Breast epithelium (tissue), 4 donors: ENCODE data around the gene TNFAIP8L3. TPM values are rescaled to one million over a fixed set of nuclear protein-coding genes. Genes with fewer than 3 reads are reported as not detected.

Experiments used
- DNase-seq, 2 donors: peaks; one replicate each; pipeline ENCODE4 v3.0.0-alpha.2; 2019; ENCODE audit warnings: low spot score in 2 of 2
- H3K27ac ChIP-seq, 2 donors: fragments of 200-600 bp; sonication (generic) in 1 of 2; one replicate each; pipeline ENCODE4 v1.5.1; 2016 to 2019; ENCODE audit warnings: mild to moderate bottlenecking in 1 of 2
- H3K27me3 ChIP-seq, 2 donors: fragments of 200-600 bp; sonication (generic) in 1 of 2; one replicate each; pipeline versions ENCODE4 v1.5.1 to v1.6.0; 2017 to 2019; ENCODE audit warnings: control low read depth in 1 of 2, mild to moderate bottlenecking in 1 of 2
- H3K36me3 ChIP-seq: fragments of 200-600 bp; one replicate; pipeline ENCODE4 v1.5.1; 2019
- H3K4me1 ChIP-seq, 2 donors: fragments of 200-600 bp; sonication (generic); one replicate each; pipeline ENCODE4 v1.5.1; 2016 to 2019; ENCODE audit warnings: control low read depth in 1 of 2
- H3K4me3 ChIP-seq, 3 donors: fragments of 200-600 bp; sonication (generic); 1 replicate in 2 of 3; 2 replicates in 1 of 3; pipeline ENCODE4 v1.5.1; 2016 to 2019; ENCODE audit warnings: mild to moderate bottlenecking in 3 of 3, moderate library complexity in 2 of 3
- H3K9me3 ChIP-seq, 2 donors: fragments of 200-600 bp; sonication (generic) in 1 of 2; one replicate each; pipeline ENCODE4 v1.5.1; 2016 to 2019; ENCODE audit warnings: control low read depth in 1 of 2
- POLR2A ChIP-seq: fragments of 450-650 bp; IDR thresholded peaks from one replicate; pipeline ENCODE4 v1.6.1; 2016; ENCODE audit warnings: antibody characterized with exemption, mild to moderate bottlenecking, moderate library complexity
- POLR2AphosphoS5 ChIP-seq, 3 donors: sonication (generic); formaldehyde crosslinking; IDR thresholded peaks; one replicate each; pipeline ENCODE4 v1.6.1; 2017; ENCODE audit warnings: antibody characterized with exemption in 3 of 3
- intact Hi-C: fragments of 100-400 bp; cut with DNase I; formaldehyde crosslinking; loops from one replicate; pipeline ENCODE4 v1.15.1; 2023; ENCODE audit warnings: low total_unique reads
- total RNA-seq, 3 donors: library from RNA; depleted of rRNA; stranded (reverse); fragments of >200 nt; gene quantifications; one replicate each; pipeline ENCODE4 v1.1.0, GENCODE V29; 2016
- TF ChIP-seq, protein P1 (sequence below), 3 donors: fragments of 450-650 bp; IDR thresholded peaks; one replicate each; pipeline ENCODE4 v1.5.1; 2016 to 2017; ENCODE audit warnings: antibody characterized with exemption in 3 of 3, mild to moderate bottlenecking in 3 of 3, moderate library complexity in 3 of 3

TNFAIP8L3 gene
- total RNA-seq, 3 donors from 2014 or later, result 2.5 to 4.3 (median 4.0) TPM

- Histone ChIP-seq H3K27ac (no peak overlapping the region), H3K9me3 (no peaks in the 10 kb centered on the region), H3K4me1 (no peaks in the 10 kb centered on the region), H3K27me3 (no peaks in the 10 kb centered on the region), H3K4me3 (no peak overlapping the region), H3K36me3 (no peaks in the 10 kb centered on the region)
- TF ChIP-seq, protein P1, sequence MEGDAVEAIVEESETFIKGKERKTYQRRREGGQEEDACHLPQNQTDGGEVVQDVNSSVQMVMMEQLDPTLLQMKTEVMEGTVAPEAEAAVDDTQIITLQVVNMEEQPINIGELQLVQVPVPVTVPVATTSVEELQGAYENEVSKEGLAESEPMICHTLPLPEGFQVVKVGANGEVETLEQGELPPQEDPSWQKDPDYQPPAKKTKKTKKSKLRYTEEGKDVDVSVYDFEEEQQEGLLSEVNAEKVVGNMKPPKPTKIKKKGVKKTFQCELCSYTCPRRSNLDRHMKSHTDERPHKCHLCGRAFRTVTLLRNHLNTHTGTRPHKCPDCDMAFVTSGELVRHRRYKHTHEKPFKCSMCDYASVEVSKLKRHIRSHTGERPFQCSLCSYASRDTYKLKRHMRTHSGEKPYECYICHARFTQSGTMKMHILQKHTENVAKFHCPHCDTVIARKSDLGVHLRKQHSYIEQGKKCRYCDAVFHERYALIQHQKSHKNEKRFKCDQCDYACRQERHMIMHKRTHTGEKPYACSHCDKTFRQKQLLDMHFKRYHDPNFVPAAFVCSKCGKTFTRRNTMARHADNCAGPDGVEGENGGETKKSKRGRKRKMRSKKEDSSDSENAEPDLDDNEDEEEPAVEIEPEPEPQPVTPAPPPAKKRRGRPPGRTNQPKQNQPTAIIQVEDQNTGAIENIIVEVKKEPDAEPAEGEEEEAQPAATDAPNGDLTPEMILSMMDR (IDR thresholded peaks at IDR 0.05), result no peak
- TF ChIP-seq POLR2A (no peak), POLR2AphosphoS5 (IDR thresholded peaks at IDR 0.05) (no peak)
- DNase-seq, result no peak
- intact Hi-C loops, result no loop called here
Measured at GRCh38 chr15:51065261-51065660, 29.4 kb downstream of the TNFAIP8L3 start.

- TF ChIP-seq, protein P1 (IDR thresholded peaks at IDR 0.05), result no peak
- TF ChIP-seq POLR2A (no peak), POLR2AphosphoS5 (IDR thresholded peaks at IDR 0.05) (no peak)
- H3K4me3 ChIP-seq, result no peak overlapping the region
- intact Hi-C loops, result no loop called here
- H3K27ac ChIP-seq, result no peak overlapping the region
- H3K27me3 ChIP-seq, result no peaks in the 10 kb centered on the region
- H3K4me1 ChIP-seq, result no peaks in the 10 kb centered on the region
- DNase-seq, result no peak
- no peaks in the 10 kb centered on the region for H3K9me3 ChIP-seq
- H3K36me3 ChIP-seq, result no peaks in the 10 kb centered on the region
Measured at GRCh38 chr15:51062736-51063135, 32.0 kb downstream of the TNFAIP8L3 start.

DNA sequence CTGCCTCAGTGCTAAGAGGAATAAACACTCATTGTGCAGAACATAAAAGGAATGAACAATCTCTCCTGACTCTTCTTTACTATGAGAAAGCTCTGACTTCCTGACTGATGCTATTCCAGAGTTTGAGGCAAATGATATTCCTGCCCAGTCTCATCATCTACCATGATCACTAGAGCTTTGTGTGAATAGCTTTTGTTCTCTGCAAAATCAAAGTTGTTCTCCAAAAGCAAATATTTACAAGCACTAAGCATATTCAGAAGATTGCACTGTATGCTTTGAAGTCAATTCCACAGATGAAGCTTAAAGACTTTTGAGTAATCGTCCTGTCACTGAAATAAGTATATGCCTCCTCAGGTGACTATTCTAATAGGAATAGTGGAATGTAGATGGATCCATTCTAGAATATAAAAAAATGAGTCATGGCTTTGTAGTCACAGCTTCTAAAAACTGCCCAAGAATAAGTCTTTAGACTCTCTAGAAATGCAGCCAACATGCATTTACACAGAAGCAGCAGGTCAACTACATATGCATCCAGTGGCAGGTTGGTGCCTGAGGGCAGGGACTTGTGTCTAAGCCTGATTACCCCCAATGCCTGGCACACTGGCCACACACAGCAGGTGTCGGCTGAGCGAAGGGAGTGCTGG lies 34.6 kb downstream of the TNFAIP8L3 start:
- no peaks in the 10 kb centered on the region for H3K27me3 ChIP-seq
- intact Hi-C loops, result no loop called here
- no peaks in the 10 kb centered on the region for H3K9me3 ChIP-seq
- H3K36me3 ChIP-seq, result no peaks in the 10 kb centered on the region
- H3K27ac ChIP-seq, result no peak overlapping the region
- H3K4me1 ChIP-seq, result no peaks in the 10 kb centered on the region
- TF ChIP-seq POLR2AphosphoS5 (IDR thresholded peaks at IDR 0.05), result no peak
- TF ChIP-seq, protein P1 (IDR thresholded peaks at IDR 0.05), result no peak
- TF ChIP-seq POLR2A, result no peak
- no peak overlapping the region for H3K4me3 ChIP-seq
- no peak for DNase-seq

- H3K4me1 ChIP-seq, result no peaks in the 10 kb centered on the region
- intact Hi-C loops, result no loop called here
Measured at GRCh38 chr15:51054535-51054934, 40.2 kb downstream of the TNFAIP8L3 start.

GRCh38 chr15:51053571-51053970 lies 41.1 kb downstream of the TNFAIP8L3 start:
- TF ChIP-seq POLR2AphosphoS5 (IDR thresholded peaks at IDR 0.05) (no peak), POLR2A (no peak)
- TF ChIP-seq, protein P1 (IDR thresholded peaks at IDR 0.05), result no peak
- Histone ChIP-seq H3K4me3 (no peak overlapping the region), H3K27ac (no peak overlapping the region), H3K36me3 (no peaks in the 10 kb centered on the region), H3K27me3 (no peaks in the 10 kb centered on the region), H3K4me1 (no peaks in the 10 kb centered on the region), H3K9me3 (no peaks in the 10 kb centered on the region)
- no peak for DNase-seq
- intact Hi-C loops, result no loop called here

More at GRCh38 chr15:51054535-51054934, 40.2 kb downstream of the TNFAIP8L3 start:
- H3K4me3 ChIP-seq, result no peak overlapping the region
- H3K27me3 ChIP-seq, result no peaks in the 10 kb centered on the region
- no peaks in the 10 kb centered on the region for H3K9me3 ChIP-seq
- DNase-seq, result no peak
- TF ChIP-seq, protein P1 (IDR thresholded peaks at IDR 0.05), result no peak
- H3K27ac ChIP-seq, result no peak overlapping the region
- H3K36me3 ChIP-seq, result no peaks in the 10 kb centered on the region
